ENCODE results near the gene CES5A.
A peak's percentile ranks its signal among the peaks of the same experiment; 100 is the strongest.
"Not testable (repeated sequence)": the region's sequence is repeated elsewhere in the genome, so short reads cannot be mapped to it uniquely, and the experiment has no call there.

The CES5A gene

DNA sequence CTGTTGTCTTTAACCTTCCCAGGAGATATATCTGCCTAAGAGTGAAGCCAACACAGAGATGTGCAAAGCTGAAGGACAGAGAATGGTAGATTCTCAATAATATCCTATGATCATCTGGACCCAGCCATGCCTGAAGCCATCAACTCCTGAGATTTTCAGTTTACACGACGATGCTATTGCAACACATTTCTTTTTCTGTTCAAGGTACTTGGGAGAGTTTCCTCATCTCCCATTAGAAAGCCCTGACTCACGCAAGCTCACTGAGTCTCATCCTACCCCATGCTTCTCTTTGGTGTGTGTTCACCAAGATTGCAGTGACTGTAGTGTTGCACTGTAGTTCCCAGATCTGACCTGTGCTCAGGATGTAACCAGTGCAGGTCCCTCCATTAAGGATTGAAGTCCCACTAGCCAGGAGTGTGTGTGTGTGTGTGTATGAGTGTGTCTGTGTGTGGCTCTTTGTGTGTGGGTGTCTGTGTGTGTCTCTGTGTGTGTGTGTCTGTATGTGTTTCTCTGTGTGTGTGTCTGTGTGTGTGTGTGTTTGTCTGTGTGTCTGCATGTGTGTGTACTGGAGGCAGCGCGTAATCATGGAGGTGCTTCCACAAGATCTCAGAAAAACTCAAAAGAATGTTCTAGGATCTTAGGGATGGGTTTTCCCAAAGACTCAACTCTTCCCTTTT lies 57.8 kb downstream of the CES5A start:
- TF ChIP-seq, protein P1, sequence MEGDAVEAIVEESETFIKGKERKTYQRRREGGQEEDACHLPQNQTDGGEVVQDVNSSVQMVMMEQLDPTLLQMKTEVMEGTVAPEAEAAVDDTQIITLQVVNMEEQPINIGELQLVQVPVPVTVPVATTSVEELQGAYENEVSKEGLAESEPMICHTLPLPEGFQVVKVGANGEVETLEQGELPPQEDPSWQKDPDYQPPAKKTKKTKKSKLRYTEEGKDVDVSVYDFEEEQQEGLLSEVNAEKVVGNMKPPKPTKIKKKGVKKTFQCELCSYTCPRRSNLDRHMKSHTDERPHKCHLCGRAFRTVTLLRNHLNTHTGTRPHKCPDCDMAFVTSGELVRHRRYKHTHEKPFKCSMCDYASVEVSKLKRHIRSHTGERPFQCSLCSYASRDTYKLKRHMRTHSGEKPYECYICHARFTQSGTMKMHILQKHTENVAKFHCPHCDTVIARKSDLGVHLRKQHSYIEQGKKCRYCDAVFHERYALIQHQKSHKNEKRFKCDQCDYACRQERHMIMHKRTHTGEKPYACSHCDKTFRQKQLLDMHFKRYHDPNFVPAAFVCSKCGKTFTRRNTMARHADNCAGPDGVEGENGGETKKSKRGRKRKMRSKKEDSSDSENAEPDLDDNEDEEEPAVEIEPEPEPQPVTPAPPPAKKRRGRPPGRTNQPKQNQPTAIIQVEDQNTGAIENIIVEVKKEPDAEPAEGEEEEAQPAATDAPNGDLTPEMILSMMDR (IDR thresholded peaks at IDR 0.05) = no peak
- Histone ChIP-seq H3K27ac (no peak overlapping the region), H3K4me3 (no peak overlapping the region)
- no peak for DNase-seq (ENCODE audit: low spot score)

DNA sequence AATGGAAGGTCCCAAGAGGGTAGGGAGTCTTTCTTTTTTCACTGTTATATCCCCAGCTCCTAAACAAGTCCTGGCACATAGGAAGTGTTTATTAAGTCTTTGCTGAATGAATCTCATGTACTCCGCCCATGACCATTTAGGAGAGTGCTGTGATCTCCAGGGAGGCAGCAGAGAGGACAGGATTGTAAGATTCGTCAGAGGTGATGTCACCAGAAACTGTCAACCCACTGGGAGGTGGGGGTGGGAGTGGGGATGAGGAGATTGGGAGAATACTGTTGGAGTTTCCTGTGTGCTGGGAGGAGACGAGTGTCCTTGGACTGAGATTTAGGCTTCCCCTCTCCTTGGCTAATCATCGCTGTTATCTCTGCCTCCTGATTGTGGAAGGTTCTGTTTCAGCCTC lies 59.0 kb downstream of the CES5A start:
- not testable (repeated sequence) for H3K4me3 ChIP-seq; H3K27ac ChIP-seq; DNase-seq (ENCODE audit: low spot score)

DNA sequence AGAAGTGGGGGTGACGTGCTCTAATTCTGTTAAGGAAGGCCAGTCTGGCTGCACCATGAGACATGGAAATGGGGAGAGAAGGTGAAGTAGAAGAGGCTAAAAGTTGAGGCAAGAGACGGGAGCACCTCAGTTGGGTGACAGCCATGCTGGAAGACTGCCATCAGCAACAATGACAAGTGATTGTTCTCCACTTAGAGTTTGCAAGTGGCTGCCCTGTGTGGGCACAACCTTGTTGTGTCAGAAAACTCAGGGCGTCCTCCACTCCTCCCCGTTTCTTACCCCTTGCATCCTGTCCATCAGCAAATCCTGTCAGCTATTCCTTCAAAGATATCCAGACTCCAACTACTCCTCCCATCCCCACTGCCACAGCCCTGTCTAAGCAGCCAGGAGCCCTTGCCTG lies 59.9 kb downstream of the CES5A start:
- no peak for DNase-seq (ENCODE audit: low spot score)
- no peak overlapping the region for H3K27ac ChIP-seq
- TF ChIP-seq, protein P1 (IDR thresholded peaks at IDR 0.05) = no peak

DNA sequence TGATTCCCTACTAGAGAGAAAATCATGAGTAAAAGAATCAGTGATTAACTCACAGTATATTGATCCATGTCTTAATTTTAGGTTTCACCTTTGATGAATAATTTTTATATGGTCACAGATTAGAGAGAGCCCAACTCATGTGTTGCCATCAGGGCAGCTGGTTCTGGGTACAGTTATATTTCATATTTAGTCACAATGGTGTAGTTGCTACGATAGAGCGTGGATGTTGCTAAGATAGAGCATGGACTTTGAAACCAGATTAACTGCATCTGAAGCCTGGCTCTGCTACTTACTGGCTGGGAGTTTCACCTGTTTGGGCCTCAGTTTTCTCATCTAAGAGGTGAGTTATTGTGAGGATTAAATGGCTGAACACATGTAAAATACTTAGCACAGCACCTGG lies 61.0 kb downstream of the CES5A start:
- H3K27ac ChIP-seq; H3K4me3 ChIP-seq; DNase-seq (ENCODE audit: low spot score): not testable (repeated sequence)

More for the DNA sequence above, 59.9 kb downstream of the CES5A start:
- no peak overlapping the region for H3K4me3 ChIP-seq

DNA sequence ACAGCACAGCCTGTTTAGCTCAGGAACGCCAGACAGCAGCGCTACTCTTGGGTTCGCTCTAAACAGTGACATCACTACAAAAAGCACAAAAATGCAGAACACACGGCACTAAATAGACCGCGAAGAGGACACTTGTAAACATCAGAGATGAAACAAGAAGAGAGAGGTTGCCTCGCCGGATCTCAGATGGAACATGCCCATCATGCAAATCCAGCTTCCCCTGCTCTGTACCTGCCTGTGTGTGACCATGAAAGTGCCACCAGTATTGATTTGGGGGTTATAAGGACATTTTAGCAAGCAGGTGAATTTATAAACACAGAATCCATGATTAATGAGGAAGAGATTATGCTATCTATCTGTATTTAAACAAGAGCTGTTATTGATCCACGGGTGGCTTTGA lies 61.4 kb downstream of the CES5A start:
- H3K27ac ChIP-seq; DNase-seq (ENCODE audit: low spot score); H3K4me3 ChIP-seq: not testable (repeated sequence)

DNA sequence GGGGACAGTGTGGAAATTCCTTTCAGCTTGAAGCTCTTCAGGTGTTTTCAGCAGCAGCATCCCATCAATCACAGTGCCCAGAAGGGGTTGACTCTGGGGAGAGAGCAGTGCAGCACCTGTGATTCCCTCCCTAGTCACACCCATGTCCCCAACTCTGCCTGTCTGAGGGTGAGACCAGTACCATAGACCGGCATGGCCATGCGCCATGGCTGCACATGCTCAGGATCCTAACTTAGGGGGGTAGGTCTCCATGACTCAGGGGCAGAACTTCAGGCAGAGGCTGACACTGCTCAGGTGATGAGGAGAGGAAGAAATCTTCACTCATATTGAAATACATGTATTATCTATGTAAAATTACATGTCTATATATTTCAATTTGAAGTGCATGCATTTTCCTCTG lies 62.2 kb downstream of the CES5A start:
- TF ChIP-seq, protein P1 (IDR thresholded peaks at IDR 0.05) = no peak
- no peak overlapping the region for H3K4me3 ChIP-seq
- no peak for DNase-seq (ENCODE audit: low spot score)

DNA sequence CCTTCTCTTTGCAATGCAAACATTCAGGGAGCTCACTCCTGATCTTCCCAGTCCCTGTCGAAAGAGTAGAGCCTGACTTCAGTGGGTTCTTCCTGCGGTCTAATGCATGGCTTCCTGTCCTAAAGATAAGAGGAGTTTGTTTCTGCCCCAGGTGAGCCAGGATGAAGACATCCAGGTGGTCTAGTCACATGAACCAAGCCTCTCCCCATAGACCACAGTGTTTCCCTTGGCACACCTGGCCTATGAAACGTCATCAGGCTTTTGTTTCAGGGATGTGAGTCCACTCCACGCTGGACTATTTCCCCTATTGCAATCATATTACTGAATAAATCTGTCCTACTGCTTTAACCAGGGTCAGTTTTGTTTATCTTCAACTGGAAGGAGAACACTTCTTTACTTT lies 63.4 kb downstream of the CES5A start:
- TF ChIP-seq, protein P1 (IDR thresholded peaks at IDR 0.05) = no peak
- Histone ChIP-seq H3K27ac (no peak overlapping the region), H3K4me3 (no peak overlapping the region)
- DNase-seq (ENCODE audit: low spot score) = peak; percentile 21

More for the DNA sequence above, 62.2 kb downstream of the CES5A start:
- no peak overlapping the region for H3K27ac ChIP-seq

DNA sequence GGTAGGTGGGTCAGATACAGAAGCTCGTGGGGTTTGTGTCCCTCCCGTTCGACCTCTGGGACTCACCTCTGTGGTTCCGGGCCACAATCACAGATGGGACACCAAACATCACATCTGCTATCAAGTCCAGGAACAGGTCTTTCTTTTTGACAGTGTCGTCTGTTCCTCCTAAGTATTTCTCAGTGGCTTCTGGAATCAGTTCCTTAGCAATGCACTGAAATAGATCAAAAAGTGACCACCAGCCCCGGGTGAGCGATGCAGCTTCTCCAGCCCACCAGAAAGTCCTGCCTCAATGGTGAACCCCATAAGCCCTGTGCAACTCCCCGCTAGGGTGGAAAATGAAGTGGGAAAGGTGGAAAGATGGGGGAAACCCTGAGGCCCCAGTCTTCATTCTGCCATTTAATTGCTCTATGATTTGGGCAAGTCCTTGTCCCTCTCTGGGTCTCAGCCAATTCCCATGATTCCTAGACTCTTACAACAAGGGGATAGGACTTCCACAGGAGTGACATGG lies 64.7 kb downstream of the CES5A start:
- H3K4me3 ChIP-seq = no peak overlapping the region
- TF ChIP-seq, protein P1 (IDR thresholded peaks at IDR 0.05) = no peak
- peak; percentile 43 for DNase-seq (ENCODE audit: low spot score)
- no peak overlapping the region for H3K27ac ChIP-seq

Data from coronary artery (tissue), 2 donors.